ENCODE data around the gene GALNT17.

DNA sequence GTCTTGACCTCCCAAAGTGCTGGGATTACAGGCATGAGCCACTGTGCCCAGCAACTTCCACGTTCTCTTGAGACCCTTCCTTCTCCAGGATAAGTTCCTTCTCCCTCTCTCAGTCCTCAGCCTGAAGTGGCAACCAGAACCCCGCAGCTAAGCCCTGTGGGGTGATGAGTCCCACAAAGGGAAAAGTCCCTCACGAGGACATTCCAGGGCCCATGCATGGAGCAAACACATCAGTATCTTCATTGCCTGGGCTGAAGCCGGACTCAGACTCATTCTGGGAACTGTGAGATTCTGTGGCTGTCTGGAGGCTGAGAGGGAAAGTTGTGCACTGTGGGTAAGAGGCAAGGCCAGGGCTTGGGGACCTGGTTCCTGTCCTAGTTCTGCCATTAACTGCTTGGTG, 622.9 kb downstream of the GALNT17 start:
- TF ChIP-seq, protein P1, sequence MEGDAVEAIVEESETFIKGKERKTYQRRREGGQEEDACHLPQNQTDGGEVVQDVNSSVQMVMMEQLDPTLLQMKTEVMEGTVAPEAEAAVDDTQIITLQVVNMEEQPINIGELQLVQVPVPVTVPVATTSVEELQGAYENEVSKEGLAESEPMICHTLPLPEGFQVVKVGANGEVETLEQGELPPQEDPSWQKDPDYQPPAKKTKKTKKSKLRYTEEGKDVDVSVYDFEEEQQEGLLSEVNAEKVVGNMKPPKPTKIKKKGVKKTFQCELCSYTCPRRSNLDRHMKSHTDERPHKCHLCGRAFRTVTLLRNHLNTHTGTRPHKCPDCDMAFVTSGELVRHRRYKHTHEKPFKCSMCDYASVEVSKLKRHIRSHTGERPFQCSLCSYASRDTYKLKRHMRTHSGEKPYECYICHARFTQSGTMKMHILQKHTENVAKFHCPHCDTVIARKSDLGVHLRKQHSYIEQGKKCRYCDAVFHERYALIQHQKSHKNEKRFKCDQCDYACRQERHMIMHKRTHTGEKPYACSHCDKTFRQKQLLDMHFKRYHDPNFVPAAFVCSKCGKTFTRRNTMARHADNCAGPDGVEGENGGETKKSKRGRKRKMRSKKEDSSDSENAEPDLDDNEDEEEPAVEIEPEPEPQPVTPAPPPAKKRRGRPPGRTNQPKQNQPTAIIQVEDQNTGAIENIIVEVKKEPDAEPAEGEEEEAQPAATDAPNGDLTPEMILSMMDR (IDR thresholded peaks at IDR 0.05) = no peak
- no peak for TF ChIP-seq POLR2A (IDR thresholded peaks at IDR 0.05)

Measured in breast epithelium (tissue), 3 donors.